ENCODE data around the gene TOR2A. TPM values are rescaled to one million over a fixed set of nuclear protein-coding genes. Genes with fewer than 3 reads are reported as not detected.

Gene TOR2A
- polyA plus RNA-seq, 1 donor (not counting 4 experiments of a cell fraction or from before 2014, with no cell fraction given), result 2.3 TPM

GRCh38 chr9:127754099-127755060 is 19.3 kb upstream of the TOR2A start:
- no peak overlapping the region for H3K4me3 ChIP-seq (ENCODE audit: control insufficient read depth in 2 of 3, extremely low read depth in 1 of 3, insufficient read depth in 2 of 3, low read depth in 1 of 3, low read length in 3 of 3)
- DNase-seq (ENCODE audit: low read depth, low spot score) (no peak), FAIRE-seq (no peak)
- H3K9me3 ChIP-seq (ENCODE audit: control insufficient read depth, low read depth, low read length), result no peaks in the 10 kb centered on the region
- no peak overlapping the region for H2AFZ ChIP-seq (ENCODE audit: control insufficient read depth, low read length)
- no peaks in the 10 kb centered on the region for H3K79me2 ChIP-seq (ENCODE audit: control insufficient read depth, insufficient read depth, low read length)
- peaks cover 44% of the 10 kb centered on the region for H3K27me3 ChIP-seq (ENCODE audit: control insufficient read depth, extremely low read depth, insufficient read depth, low read length)
- no peaks in the 10 kb centered on the region for H3K36me3 ChIP-seq (ENCODE audit: control insufficient read depth in 2 of 2, extremely low read depth in 1 of 2, insufficient read depth in 2 of 2, low read length in 2 of 2)
- H3K4me1 ChIP-seq (ENCODE audit: control insufficient read depth, extremely low read depth, insufficient read depth, low read length), result no peaks in the 10 kb centered on the region
- TF ChIP-seq, protein P1, sequence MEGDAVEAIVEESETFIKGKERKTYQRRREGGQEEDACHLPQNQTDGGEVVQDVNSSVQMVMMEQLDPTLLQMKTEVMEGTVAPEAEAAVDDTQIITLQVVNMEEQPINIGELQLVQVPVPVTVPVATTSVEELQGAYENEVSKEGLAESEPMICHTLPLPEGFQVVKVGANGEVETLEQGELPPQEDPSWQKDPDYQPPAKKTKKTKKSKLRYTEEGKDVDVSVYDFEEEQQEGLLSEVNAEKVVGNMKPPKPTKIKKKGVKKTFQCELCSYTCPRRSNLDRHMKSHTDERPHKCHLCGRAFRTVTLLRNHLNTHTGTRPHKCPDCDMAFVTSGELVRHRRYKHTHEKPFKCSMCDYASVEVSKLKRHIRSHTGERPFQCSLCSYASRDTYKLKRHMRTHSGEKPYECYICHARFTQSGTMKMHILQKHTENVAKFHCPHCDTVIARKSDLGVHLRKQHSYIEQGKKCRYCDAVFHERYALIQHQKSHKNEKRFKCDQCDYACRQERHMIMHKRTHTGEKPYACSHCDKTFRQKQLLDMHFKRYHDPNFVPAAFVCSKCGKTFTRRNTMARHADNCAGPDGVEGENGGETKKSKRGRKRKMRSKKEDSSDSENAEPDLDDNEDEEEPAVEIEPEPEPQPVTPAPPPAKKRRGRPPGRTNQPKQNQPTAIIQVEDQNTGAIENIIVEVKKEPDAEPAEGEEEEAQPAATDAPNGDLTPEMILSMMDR (optimal IDR thresholded peaks at IDR 0.05 in 1 of 3, IDR thresholded peaks at IDR 0.05 in 1 of 3, conservative IDR thresholded peaks at IDR 0.05 in 1 of 3; ENCODE audit: extremely low read depth in 1 of 3, insufficient read depth in 2 of 3, low read length in 3 of 3), result no peak
- TF ChIP-seq EZH2 (IDR thresholded peaks at IDR 0.05; ENCODE audit: low read length), result peak; percentile 70
- H4K20me1 ChIP-seq (ENCODE audit: control insufficient read depth, extremely low read depth, insufficient read depth, low read length), result no peaks in the 10 kb centered on the region
- dilution Hi-C loops (cut with MboI; ENCODE audit: extremely low pct_ligation_motif_present, low sequenced_read_pairs), result no loop called here
- H3K9me1 ChIP-seq (ENCODE audit: control insufficient read depth, extremely low read depth, insufficient read depth, low read length), result no peaks in the 10 kb centered on the region
- H3K4me2 ChIP-seq (ENCODE audit: control insufficient read depth, extremely low read depth, insufficient read depth, low read depth, low read length), result no peak overlapping the region
- no peak overlapping the region for H3K27ac ChIP-seq (ENCODE audit: control insufficient read depth, insufficient read depth, low read length)
- no peak overlapping the region for H3K9ac ChIP-seq (ENCODE audit: control insufficient read depth, extremely low read depth, insufficient read depth, low read length)

GRCh38 chr9:127753622-127754021 is 18.5 kb upstream of the TOR2A start:
- Histone ChIP-seq H2AFZ (ENCODE audit: control insufficient read depth, low read length) (no peak overlapping the region), H3K4me2 (ENCODE audit: control insufficient read depth, extremely low read depth, insufficient read depth, low read depth, low read length) (no peak overlapping the region), H3K27me3 (ENCODE audit: control insufficient read depth, extremely low read depth, insufficient read depth, low read length) (peaks cover 44% of the 10 kb centered on the region), H3K79me2 (ENCODE audit: control insufficient read depth, insufficient read depth, low read length) (no peaks in the 10 kb centered on the region), H3K4me3 (ENCODE audit: control insufficient read depth in 2 of 3, extremely low read depth in 1 of 3, insufficient read depth in 2 of 3, low read depth in 1 of 3, low read length in 3 of 3) (no peak overlapping the region), H3K4me1 (ENCODE audit: control insufficient read depth, extremely low read depth, insufficient read depth, low read length) (no peaks in the 10 kb centered on the region), H4K20me1 (ENCODE audit: control insufficient read depth, extremely low read depth, insufficient read depth, low read length) (no peaks in the 10 kb centered on the region), H3K9me3 (ENCODE audit: control insufficient read depth, low read depth, low read length) (no peaks in the 10 kb centered on the region), H3K27ac (ENCODE audit: control insufficient read depth, insufficient read depth, low read length) (no peak overlapping the region), H3K36me3 (ENCODE audit: control insufficient read depth in 2 of 2, extremely low read depth in 1 of 2, insufficient read depth in 2 of 2, low read length in 2 of 2) (no peaks in the 10 kb centered on the region), H3K9me1 (ENCODE audit: control insufficient read depth, extremely low read depth, insufficient read depth, low read length) (no peaks in the 10 kb centered on the region), H3K9ac (ENCODE audit: control insufficient read depth, extremely low read depth, insufficient read depth, low read length) (no peak overlapping the region)
- FAIRE-seq (no peak), DNase-seq (ENCODE audit: low read depth, low spot score) (no peak)
- TF ChIP-seq, protein P1 (optimal IDR thresholded peaks at IDR 0.05 in 1 of 3, IDR thresholded peaks at IDR 0.05 in 1 of 3, conservative IDR thresholded peaks at IDR 0.05 in 1 of 3; ENCODE audit: extremely low read depth in 1 of 3, insufficient read depth in 2 of 3, low read length in 3 of 3), result no peak
- no peak for TF ChIP-seq EZH2 (IDR thresholded peaks at IDR 0.05; ENCODE audit: low read length)
- dilution Hi-C loops (cut with MboI; ENCODE audit: extremely low pct_ligation_motif_present, low sequenced_read_pairs), result no loop called here
